Stimulated activated CD4-positive, alpha-beta T cell treated with anti-CD3 and anti-CD28 coated beads, Interleukin-12 subunit alpha, Interleukin-12 subunit beta, amount 100 ng/mL, for 24 hours (primary cell): Measurements from ENCODE around the gene NOPCHAP1.
"Not testable (repeated sequence)": the region's sequence is repeated elsewhere in the genome, so short reads cannot be mapped to it uniquely, and the experiment has no call there.

ENCODE experiments used
- DNase-seq, 2 experiments: peaks; one replicate each; pipeline ENCODE4 v3.0.0-alpha.2; 2020; ENCODE audit warnings: low read depth in 2 of 2

The NOPCHAP1 gene

GRCh38 chr12:104986022-104986941 lies at the start of gene NOPCHAP1:
NOPCHAP1 (plus strand) TSS chr12:104986316; CDS start chr12:104986353, 37 bp downstream.
- DNase-seq: peak; percentile 77 to 91

GRCh38 chr12:104938371-104938770 lies 47.7 kb upstream of the NOPCHAP1 start:
- DNase-seq: no peak

- DNase-seq: no peak
Observed at GRCh38 chr12:104939089-104939488, 47.0 kb upstream of the NOPCHAP1 start.

DNA sequence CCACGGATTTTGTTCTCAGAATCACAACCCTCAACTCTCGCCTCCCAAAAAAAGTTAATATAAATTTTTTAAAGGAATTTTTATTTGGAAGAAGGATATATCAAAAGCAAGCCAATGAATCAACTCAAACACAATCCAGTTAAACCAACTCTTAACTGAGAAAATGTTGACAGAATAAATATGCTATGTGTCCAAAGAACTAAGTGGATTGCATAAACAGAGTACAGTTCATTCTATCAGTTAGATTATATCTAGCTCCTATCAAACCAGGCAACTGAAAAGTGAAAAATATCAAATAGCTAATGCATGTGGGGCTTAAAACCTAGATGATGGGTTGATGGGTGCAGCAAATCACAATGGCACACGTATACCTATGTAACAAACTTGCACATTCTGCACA lies 44.7 kb upstream of the NOPCHAP1 start:
- DNase-seq: no peak

GRCh38 chr12:104942075-104942474 lies 44.0 kb upstream of the NOPCHAP1 start:
- DNase-seq: no peak

- DNase-seq: not testable (repeated sequence)
Observed at GRCh38 chr12:104943401-104943800, 42.7 kb upstream of the NOPCHAP1 start.

DNA sequence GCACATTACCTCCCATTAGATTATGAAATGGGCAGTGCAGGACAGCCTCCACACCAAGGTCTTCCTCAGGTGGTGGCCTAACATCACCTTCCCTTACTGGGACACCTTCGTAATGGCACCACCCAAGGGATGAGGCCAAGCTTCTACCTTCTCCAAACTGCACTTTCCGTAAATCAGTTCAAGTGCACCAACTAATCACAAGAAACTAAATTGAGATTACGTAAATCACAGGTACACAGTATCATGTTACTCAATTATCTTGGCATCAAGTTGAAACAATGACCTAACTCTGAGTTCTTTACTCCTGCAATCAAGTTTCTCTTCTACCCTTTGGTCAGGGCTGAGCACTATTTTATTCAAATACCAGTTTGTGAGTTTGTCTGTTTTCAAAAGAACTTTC lies 41.9 kb upstream of the NOPCHAP1 start:
- no peak for DNase-seq

GRCh38 chr12:104948716-104949115 lies 37.4 kb upstream of the NOPCHAP1 start:
- not testable (repeated sequence) for DNase-seq

- no peak for DNase-seq
Observed at GRCh38 chr12:104951759-104952509, 34.2 kb upstream of the NOPCHAP1 start.

DNA sequence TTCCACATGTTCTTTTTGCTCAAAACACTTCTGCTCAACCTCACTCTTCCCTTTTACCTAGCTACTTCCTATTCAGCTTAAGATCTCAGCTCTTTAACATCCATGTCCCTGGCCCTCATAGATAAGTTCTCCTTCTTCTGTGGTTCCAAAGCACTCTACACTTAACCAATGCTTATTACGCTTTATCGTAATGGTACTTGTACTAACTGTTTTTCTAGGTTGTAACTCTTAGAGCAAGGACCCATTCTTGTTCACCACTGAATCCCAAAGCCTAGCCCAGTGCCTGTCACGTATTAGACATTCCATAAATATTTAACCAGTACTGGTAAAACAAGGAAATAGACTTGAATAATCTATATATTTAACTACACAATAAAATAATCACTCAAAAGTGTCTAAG lies 33.3 kb upstream of the NOPCHAP1 start:
- no peak for DNase-seq

GRCh38 chr12:104953323-104953722 lies 32.8 kb upstream of the NOPCHAP1 start:
- DNase-seq: no peak

DNA sequence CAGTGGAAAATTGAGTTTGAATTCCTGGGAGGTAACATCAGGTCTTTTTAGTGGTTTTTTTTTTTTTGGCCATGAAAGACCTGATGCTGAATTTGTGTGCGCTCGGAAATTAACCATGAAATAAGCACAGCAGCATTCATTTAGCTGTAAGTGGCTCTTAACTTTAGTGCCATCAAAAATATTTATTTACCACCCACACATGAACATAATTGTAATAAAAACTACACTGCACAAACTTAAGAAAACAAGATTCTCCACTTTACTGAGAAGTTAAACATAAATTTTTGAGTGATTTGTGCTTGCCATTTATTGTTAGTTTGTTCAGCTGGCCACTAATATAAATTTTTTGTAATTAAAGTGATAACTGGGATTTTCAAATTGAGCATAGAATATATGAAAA lies 30.4 kb upstream of the NOPCHAP1 start:
- DNase-seq: no peak

DNA sequence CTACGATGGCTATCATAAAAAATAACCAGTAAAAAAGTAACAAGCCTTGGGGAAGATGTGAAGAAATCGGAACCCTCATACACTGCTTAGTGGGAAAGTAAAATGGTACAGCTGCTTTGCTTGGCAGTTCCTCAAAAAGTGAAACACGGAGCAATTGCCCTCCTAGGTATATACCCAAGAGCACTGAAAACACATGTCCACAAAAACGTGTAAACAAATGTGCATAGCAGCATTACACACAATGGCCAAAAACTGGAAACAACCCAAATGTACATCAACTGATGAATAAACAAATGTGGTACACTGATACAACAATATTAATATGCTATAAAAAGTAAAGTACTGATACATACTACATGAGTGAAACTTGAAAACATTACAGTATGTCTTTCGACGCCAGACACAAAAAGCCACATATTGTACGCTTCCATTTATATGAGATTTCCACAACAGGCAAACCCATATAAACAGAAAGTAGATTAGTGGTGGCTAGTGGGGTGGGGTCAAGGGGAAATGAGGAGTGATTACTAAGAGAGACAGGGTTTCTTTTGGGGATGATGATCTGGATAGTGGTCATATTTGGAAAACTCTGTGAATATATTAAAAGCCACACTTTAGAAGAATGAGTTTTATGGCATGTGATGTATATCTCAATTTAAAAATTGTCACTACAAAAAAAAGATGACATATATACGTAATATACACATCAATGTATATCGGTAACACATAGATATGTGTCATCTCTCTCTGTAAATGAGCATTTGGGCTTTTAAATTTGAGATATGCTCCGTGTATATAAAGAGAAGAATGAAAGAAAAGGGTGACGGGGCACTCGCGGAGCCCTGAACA lies 29.0 kb upstream of the NOPCHAP1 start:
- no peak for DNase-seq

DNA sequence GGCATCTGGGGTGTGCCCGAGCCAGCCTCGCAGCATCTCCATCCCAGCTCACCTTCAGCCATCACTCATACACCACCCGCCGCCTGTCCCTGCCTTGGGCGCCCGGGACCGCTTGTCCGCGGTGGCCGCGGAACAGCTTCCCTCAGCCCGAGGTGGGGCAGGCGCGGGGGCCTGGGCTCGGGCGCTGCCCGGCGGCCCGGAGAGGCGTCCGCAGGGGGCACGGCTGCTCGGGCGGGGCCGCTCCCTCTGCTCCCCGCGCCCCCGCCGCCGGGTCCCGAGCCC lies 28.5 kb upstream of the NOPCHAP1 start:
- peak in 1 of 2 experiments; percentile 14 for DNase-seq

DNA sequence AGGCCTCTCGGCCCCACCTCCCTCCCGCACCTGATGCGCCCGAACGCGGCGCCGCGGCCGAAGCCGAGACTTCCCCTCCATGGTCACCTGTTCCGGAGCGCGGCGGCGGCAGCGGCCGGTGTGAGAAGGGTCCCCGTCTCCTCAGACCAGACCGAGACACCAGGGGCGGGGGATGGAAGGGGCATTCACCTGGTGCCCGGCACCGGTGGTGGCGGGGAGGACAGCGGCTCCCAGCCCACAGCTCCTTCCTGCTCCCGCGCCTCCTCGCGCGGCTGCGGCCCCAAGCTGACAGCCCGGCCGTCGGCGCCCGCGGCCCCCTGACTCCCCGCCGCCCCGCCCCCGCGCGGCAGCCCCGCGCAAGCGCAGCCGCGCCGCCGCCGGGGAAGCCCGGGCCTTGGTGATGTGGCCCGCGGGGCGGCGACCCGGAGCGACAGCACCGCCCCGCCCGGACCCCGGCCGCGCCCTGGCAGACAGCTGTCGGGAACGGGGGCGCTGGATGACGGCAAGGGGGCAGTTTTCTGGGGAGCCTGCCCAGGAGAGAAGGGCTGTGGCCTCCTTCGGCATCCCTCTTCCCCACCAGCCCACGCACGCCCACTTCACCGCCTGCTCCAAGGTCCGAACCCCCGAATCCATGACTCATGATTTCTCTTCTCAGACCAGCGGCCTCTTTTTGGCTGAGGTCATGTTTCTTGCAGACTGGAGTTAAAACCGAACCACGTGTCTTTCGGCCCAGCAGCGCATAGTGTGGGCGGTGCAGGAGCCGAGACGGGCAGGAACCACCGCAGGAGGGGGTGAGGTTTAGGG lies 27.9 kb upstream of the NOPCHAP1 start, which contains the start of gene SLC41A2:
Gene SLC41A2 (minus strand): TSS at position 290 of the 804 bp plus-strand sequence. CDS start 29,763 bp downstream, outside the sequence.
- peak; percentile 59 to 66 for DNase-seq

- no peak for DNase-seq
Observed at GRCh38 chr12:104958805-104959334, 27.2 kb upstream of the NOPCHAP1 start.

DNA sequence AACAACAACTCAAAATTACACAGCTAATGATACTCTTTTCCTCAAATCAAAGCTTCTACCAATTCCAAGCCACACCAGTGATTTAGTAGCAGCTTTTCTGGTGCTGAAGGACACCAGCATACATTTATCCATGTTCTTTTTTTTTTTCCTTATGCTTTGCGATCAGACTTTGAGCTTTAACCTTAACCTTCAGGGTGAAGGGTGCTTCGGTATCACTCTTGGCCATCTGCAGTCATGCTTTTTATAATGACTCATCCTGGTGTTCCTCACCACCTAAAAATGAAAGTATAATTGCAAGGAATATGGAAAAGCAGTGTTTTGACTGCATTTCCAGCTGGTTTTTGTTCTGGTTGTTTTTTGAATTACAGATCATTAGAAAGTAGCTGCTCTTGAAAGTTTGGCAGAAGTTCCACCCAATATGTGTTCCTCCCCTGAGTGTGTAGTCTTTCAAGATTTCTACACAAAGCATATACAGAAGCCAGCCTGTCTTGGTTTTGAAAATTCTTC lies 26.7 kb upstream of the NOPCHAP1 start:
- DNase-seq: no peak

DNA sequence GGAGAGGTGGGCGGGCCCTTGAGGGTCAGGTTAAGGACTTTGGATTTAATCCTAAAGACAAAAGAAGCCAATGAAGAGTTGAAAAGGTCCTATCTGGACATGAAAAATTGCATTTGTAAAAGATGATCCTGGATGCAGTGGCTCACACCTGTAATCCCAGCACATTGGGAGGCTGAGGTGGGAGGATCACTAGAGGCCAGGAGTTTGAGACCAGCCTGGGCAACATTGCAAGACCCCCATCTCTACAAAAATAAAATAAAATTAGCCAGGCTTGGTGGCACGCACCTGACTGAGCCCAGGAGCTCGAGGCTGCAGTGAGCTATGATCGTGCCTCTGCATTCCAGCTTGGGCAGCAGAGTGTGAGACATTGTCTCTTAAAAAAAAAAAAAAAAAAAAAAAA lies 25.7 kb upstream of the NOPCHAP1 start:
- DNase-seq: no peak

GRCh38 chr12:104963757-104964156 lies 22.4 kb upstream of the NOPCHAP1 start:
- DNase-seq: no peak

DNA sequence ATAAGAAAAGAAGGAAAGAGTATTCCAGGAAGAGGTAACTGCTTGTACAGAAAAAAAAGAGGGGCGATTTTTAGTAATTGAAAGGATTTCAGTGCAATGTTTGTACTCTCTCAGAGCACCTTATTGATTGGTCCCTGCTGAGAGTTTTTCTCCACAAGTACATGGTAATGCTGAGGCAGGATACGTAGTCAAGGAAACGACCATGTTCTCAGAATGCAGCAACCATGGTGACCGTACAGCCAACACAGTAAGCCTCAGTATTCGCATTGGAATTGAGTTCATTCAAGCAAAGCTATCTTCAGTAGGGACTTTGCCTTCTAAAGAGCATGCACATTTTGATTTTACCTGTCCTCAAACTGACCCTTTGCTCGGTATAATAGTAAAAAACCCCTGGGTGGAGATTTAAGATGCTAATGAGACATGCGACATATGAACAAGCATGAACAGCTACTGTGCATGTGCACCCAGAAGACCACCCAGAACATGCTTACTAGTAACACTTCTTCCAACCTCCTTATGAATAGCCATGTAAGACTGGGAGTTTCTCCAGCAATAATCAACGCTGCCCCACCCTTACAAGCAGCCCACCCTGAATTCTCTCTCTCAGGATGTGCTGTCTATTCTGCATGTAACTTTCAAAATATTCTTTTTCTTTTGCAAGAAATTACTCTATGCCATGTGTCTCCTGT lies 21.8 kb upstream of the NOPCHAP1 start:
- no peak for DNase-seq
